Measurements from ENCODE around the gene JAM3.

- TF ChIP-seq POLR2A (IDR thresholded peaks at IDR 0.05) (no peak), CTCF (IDR thresholded peaks at IDR 0.05) (no peak)
Observed at GRCh38 chr11:134154441-134154840, 85.6 kb downstream of the JAM3 start.
